Esophagus muscularis mucosa (tissue), 3 donors: ENCODE results near the gene RNMT.

Source experiments
- POLR2AphosphoS5 ChIP-seq, 2 donors: sonication (generic); formaldehyde crosslinking; IDR thresholded peaks; one replicate each; pipeline ENCODE4 v1.6.1; 2017; ENCODE audit warnings: antibody characterized with exemption in 2 of 2
- TF ChIP-seq, protein P1 (sequence below), 3 experiments: fragments of 200-600 bp in 2 of 3; fragments of 450-650 bp in 1 of 3; sonication (generic) in 2 of 3; IDR thresholded peaks; one replicate each; pipeline ENCODE4 v1.5.1; 2017 to 2019; ENCODE audit warnings: antibody characterized with exemption in 3 of 3, mild to moderate bottlenecking in 2 of 3, moderate library complexity in 1 of 3

DNA sequence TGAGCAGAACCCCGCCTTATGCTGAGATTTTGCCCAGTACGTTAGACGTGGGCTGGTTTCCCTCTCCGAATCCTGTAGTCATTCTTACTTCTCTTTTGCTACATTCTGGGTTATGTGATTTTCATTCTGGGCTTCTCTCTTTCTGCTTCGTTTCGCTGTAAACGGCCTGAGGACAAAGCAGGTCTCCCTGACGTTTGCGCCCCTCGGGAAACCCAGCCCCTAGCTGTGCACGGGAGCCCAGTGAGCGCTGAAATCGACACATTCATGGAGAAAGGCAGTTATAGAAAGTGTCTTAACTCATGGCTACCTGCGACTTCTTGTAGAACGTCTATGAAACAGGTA, 74.8 kb downstream of the RNMT start:
- TF ChIP-seq POLR2AphosphoS5 (IDR thresholded peaks at IDR 0.05): no peak
- TF ChIP-seq, protein P1, sequence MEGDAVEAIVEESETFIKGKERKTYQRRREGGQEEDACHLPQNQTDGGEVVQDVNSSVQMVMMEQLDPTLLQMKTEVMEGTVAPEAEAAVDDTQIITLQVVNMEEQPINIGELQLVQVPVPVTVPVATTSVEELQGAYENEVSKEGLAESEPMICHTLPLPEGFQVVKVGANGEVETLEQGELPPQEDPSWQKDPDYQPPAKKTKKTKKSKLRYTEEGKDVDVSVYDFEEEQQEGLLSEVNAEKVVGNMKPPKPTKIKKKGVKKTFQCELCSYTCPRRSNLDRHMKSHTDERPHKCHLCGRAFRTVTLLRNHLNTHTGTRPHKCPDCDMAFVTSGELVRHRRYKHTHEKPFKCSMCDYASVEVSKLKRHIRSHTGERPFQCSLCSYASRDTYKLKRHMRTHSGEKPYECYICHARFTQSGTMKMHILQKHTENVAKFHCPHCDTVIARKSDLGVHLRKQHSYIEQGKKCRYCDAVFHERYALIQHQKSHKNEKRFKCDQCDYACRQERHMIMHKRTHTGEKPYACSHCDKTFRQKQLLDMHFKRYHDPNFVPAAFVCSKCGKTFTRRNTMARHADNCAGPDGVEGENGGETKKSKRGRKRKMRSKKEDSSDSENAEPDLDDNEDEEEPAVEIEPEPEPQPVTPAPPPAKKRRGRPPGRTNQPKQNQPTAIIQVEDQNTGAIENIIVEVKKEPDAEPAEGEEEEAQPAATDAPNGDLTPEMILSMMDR (IDR thresholded peaks at IDR 0.05): no peak
